IPS DF 4.7 (cell line): ENCODE results near the gene IQSEC3.
"Not testable (repeated sequence)": the region's sequence is repeated elsewhere in the genome, so short reads cannot be mapped to it uniquely, and the experiment has no call there.

Source experiments
- DNase-seq: peaks from one replicate; pipeline ENCODE4 v3.0.0-alpha.2; 2013; ENCODE audit warnings: low spot score; ENCODE audit errors: extremely low read depth

Gene IQSEC3

DNA sequence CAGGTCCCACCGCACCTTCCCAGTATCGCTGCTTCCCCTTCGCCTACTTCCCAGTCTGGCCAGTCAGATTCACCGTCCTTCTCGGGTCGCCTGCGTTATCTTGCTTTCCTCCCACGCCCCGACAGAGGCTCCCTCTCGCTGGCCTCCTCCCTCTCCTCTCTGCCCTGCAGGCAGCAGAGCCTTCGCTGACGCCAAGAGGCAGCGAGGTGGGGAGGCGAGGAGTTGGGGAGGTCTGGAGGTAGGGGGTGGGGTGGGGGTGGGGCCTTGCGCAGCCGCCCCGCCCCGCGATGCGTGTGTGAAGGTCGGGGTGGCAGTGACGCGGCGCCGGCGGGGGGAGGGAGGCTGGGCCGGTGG, at the start of gene IQSEC3:
TSS of gene IQSEC3 (plus strand) at position 340 of the 354 bp plus-strand sequence. CDS start 116 bp downstream, outside the sequence.
- not testable (repeated sequence) for DNase-seq

DNA sequence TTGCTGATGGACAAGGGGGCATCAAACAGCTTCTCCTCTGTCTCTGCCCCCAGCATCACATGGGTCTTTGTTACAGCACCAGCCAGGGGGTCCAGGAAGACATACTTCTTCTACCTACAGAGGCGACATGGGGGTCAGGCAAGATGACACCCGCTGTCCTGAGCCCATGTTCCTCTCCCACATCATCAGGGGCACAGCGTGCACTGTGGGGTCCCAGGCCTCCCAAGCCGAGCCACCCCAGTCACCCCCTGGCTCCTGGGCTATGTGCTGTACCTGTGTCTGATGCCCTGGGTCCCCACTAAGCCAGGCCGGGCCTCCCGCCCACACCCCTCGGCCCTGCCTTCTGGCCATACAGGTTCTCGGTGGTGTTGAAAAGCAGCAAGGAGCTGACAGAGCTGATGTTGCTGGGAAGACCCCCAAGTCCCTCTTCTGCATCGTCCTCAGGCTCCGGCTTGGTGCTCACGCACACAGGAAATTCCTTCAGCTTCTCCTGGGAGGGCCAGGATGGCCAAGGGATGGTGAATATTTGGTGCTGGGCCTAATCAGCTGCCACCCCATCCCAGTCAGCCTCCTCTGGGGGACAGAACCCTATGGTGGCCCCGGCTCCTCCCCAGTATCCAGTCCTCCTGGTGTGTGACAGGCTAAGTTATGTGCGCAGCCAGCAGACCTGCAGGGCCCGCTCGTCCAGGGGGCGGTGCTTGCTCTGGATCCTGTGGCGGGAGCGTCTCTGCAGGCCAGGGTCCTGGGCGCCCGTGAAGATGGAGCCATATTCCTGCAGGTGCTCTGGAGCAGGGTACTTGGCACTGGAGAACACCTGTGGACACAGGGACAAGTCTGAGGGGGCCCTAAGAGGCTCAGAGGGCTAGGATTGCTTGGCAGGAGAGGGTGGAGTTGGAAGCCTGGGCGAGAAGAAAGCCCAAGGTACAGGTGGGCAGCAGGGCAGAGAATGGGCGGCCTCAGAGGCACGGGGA, 48.9 kb upstream of the IQSEC3 start:
- not testable (repeated sequence) for DNase-seq

DNA sequence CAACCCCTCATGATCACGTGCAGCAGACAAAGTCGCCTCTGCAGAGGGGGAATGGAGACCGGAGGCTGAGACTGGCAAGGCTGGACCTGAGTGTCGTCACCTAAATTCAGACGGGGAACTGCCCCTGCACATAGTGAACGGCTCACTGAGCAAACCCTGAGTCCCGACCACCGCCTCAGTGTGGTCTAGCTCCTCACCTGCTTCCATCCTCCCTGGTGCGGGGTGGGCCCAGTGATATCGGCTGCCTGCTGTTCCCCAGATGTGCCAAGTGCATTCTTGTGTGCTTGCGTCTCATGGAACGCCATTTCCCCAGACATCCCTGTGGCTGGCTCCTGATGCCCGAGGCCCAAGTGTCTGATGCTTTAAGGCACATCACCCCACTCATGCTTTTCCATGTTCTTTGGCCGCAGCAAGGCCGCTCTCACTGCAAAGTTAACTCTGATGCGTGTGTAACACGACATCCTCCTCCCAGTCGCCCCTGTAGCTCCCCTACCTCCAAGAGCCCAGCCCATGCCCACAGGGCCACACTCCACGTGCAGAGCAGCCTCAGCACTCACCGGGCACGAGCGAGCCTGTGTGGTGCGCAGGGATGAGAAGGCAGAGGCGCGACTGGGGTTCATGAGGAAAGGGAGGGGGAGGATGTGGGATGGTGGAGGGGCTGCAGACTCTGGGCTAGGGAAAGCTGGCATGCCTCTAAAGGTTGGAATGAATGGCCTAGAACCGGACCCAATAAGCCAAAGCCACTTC, 47.6 kb upstream of the IQSEC3 start:
- not testable (repeated sequence) for DNase-seq

DNA sequence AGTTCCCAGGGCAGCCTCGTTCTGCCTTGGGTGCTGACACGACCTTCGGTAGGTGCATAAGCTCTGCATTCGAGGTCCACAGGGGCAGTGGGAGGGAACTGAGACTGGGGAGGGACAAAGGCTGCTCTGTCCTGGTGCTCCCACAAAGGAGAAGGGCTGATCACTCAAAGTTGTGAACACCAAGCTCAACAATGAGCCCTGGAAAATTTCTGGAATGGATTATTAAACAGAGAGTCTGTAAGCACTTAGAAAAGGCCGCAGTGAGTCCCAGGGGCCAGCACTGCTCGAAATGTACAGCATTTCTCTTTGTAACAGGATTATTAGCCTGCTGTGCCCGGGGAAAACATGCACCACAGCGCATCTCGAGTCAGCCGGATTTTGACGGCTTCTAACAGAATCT, 46.7 kb upstream of the IQSEC3 start:
- DNase-seq: not testable (repeated sequence)

DNA sequence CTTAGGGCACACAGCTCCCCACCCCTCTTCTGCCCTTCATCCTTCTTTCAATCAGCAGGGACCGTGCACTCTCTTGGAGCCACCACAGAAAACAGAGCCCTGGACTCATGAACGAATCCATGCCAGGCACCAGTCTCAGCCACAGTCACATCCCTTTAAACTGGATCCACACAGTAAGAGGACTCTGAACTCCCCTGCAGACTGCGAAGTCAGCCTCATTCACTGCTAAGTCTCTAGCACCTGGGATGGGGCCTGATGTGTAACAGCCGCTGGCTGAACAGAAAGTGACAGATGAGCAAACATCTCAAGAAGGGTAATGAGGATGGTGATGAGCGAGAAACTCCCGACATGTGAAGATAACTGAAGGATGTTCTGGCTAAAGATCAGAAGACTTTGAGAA, 45.8 kb upstream of the IQSEC3 start:
- no peak for DNase-seq

DNA sequence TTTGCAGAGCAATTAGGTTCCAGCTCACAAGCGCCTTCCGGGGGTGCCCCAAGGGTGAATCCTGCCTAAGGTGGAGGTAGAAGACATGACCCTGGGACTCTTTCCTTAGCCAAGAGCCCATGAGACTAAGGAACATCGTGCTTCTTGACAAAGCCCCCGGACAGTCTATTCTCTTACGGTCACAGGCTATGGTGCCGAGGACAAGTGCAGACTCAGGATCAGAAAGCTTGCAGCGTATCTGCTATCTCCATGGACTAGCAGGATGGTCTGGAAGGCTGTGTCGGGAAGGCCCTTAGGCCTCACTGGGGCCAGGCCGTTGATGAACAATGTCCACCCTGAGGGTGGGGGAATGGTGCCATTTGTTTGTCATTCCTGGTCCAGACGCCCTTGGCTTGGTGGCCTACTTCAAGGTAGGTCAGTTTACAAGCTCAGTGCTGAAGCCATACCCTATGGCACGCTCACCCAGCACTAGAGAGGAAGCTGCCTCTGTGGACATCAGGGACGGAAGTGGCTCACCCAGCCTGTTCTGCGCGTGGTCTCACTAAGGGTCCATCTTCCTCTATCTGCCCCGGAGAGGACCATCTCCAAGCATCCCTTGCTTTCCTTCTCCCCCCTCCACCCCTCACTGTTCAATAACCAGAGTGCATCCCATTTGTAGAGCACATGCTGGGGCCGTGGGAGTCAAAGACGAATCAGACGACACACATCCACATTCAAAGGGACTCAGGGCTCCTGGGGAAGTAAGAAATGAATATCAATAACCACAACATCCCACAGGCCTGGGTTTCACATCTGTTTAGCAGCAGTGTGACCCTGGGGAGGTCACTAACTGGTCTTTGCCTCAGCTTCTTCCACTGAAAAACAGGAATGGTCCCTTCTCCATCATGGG, 45.0 kb upstream of the IQSEC3 start:
- no peak for DNase-seq

DNA sequence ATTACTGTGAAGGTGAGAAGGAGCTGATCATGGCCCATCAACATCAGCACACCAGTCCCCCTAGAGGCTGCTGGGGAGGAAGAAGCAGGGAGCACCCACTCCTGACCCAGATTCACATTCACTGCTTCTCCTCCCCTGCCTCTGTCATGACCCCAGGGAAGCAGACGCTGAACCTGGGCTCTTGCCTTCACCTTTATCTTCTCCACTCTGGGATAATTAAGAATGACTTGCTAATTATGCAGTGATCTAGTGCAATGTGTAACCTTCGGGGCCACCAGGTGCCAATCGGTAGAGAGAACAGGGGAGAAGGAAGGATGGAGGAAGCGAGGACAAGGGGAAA, 44.4 kb upstream of the IQSEC3 start:
- DNase-seq: no peak

DNA sequence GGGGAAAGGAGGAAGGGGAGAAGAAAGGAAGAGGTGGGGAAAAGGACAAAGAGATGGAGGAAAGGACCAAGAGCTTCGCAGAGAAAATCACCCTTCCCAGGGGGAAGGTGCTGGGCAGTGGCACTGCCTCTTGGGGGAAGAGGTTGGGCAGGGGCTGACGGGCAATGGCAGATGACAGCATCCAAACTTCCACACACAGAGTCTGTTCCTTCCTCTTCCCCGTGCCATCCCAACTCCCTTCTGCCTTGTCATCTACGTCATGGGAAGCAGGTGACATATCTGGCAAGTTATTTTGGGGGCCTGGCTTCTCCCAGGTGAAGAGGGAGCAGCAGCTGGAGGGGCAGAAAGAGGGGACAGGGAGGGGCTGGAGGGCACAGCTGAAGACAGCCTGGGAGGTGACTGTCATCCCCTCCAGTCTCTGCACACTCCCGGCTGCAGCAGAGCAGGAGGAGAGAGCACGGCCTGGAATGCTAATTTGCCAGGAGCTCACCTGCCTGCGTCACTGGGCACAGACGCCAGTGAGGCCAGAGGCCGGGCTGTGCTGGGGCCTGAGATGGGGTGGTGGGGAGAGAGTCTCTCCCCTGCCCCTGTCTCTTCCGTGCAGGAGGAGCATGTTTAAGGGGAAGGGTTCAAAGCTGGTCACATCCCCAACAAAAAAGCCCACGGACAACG, 43.9 kb upstream of the IQSEC3 start:
- DNase-seq: no peak

DNA sequence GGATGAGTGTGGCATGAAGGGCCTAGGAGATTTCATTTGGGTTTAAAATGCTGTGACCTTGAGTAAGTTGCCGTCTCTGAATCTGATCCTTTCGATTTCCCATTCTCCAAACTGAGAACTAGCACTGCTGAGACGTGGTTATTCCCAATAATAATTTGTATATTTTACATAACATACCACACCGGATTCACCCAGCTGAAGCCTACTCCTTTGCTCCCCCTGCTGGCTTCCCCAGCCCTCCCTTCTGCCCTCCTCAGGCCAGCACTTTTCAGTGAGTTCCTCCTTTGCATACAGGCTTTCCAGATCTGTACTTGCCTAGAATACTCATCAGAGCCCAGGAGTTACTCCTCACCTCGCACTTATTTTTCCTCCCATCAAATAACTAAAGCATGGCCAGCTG, 38.7 kb upstream of the IQSEC3 start:
- not testable (repeated sequence) for DNase-seq

DNA sequence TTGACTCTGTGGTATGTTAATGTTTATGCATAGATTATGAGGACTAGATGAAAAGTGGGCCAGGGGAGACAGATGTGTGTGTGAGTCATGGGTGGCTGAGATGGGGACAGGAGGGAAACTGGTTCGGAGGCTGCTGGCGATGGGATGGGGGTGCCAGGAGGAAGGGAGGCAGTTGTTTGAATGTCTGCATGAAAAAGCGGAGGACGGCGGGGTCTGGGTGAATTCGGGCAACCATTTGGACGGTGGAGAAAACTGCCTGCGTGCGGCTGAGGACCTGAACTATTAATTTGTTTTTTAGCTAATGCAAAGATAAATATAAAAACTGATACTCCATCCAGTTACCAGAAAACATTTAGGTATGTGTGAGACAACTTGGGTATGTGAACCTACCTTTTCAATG, 27.8 kb upstream of the IQSEC3 start:
- DNase-seq: not testable (repeated sequence)

DNA sequence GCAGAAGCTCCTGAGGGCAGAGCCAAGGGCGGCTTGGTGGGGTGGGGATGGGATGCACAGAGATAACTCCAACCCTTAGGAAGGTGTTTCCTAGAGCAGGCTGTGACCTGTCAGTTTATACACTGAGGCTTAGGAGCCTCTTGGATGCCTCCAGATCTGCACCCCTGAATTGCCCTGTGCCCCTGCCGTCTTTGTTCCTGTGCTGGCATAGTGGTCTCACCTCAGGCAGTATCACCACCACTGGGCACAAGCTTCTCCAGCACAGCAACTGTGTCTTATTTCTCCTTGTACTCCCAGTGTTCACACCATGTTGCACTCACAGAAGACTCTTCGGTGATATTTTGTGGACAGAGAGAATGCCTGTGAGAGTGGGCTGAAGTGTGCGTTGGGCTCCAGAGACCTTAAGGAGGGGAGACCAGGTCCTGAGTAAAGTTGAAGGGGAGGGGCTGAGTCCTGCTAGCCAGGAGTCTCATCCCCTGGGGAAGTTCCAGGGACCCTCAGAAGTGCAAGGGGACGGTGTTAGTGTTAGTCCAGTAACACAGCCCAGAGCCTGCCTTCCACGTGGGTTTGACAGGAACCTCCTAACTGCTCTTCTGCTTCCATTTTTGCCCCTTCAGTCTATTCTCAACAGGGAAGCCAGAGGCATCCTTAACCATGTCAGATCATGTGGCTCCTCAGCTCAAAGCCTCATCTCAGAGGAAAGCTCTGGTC, 26.9 kb upstream of the IQSEC3 start:
- not testable (repeated sequence) for DNase-seq

DNA sequence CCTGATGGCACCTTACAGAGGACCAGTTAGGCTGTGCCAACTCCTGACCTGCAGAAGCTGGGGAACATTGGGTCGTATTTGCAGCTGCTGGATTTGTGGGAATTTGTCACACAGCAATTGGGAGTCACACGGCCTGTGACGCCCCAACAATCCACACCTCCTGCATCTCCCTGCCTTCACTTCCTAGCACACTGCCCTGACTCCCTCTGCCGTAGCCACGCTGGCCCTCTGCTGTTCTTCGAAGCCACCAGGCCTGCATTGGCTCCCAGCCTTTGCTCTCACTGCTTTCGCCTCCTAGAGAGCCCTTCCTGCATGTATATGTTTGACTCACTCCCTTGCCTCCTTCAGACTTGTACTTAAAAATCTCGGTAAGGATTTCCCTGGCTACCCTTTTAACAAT, 22.2 kb upstream of the IQSEC3 start:
- not testable (repeated sequence) for DNase-seq

DNA sequence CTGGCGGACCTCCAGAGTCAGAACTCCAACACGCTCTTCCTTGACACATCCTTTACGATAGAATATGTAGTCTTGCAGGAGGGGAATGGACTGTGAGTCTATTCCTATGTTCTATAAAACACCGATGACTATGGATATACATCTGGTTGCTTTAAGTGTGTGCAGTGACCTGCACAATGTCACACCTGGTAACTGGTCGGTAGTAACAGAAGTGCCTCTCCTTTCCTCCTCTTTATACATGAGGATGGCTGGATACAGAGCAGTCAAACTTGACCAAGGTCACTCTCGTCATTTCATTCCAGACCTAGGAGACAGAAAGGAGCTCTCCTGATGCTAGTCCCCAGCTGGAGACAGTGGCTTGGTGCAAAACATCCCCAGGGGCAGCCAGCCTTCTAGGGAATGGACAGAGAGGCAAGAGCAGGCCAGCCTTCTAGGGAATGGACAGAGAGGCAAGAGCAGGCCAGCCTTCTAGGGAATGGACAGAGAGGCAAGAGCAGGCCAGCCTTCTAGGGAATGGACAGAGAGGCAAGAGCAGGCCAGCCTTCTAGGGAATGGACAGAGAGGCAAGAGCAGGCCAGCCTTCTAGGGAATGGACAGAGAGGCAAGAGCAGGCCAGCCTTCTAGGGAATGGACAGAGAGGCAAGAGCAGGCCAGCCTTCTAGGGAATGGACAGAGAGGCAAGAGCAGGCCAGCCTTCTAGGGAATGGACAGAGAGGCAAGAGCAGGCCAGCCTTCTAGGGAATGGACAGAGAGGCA, 21.2 kb upstream of the IQSEC3 start:
- not testable (repeated sequence) for DNase-seq

DNA sequence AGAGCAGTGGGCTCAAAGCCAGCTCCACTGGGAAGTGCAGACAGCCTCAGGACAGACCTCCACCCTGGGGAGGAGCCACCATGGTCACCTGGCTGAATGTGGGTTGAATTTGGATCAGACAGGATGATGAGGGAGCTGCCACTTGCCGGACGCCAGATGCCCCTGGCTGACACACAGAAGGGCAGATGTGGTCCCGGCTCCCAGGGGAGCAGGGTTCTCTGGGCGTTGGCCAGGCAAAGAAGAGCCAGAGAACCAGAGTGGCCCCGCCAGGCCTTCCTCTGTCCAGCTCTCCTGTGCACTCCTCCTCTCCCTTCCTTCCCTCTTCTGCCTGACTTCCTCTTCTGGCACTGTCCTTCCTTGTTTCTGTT, 20.6 kb upstream of the IQSEC3 start:
- DNase-seq: not testable (repeated sequence)

DNA sequence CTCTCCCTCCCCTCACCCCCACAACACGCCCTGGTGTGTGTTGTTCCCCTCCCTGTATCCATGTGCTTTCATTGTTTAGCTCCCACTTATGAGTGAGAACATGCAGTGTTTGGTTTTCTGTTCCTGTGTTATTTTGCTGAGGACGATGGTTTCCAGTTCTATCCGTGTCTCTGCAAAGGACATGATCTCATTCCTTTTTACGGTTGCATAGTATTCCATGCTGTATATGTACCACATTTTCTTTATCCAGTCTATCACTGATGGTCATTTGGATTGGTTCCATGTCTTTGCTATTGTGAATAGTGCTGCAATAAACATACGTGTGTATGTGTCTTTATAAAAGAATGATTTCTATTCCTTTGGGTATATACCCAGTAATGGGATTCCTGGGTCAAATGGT, 20.0 kb upstream of the IQSEC3 start:
- not testable (repeated sequence) for DNase-seq

DNA sequence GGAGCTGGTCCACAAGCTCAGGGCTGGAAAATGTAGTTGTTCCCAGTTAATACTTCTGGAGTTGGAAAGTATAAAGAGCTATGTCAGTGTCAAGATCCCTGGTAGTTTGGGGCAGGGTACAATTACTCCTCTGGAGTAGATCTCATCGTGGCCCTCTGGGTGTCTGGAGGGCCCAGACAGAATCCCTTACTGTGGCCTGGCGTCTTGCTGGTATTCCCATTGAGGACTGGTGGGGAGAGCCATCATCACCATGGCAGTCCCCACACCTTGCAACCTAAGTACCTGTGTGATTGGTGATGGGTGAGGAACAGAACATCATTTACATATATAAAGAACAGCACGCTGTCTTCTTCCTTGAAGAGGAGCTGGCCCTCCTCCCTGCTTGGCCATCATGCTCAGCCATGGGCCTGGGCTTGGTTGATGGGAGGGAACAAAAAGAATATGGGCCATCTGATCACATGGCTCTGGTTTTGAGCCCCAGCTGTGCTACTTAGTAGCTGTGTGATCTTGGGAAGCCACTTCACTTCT, 18.8 kb upstream of the IQSEC3 start:
- not testable (repeated sequence) for DNase-seq

DNA sequence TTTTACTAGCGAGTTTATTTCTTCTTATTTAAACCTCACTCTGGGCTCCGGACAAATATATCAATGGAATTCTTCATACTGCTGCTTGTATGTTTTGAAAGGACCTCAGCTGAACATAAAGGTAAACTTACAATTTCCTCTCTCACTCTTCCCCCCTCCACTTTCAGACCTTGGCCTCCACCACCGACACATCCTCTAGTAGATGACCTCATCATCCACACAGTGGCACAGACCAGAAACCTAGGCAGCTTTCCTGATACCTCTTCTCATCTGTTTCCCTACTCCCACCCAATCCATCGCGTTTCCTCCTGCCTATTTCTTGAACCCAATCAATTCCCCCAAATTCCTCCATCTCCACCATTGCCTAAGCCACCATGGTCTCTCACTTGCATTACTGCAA, 17.4 kb upstream of the IQSEC3 start:
- DNase-seq: not testable (repeated sequence)

DNA sequence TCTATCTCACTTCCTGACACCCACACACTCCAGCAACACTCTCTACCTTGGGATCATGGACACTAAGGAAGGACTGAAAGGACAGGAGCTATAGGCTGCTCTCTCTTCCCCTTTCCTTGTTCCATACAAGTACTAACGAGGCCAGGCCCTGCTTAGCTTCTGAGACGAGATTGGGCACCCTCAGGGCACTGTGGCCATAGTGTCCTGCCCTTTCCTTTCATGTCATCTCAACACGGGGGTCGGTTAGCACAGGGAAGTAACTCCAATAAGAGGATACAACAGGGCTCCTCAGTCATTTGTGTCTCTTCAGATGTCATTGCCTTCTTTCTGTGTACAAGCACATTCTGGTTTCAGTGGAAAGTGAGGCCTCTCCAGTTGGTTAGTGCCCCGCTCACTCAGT, 15.5 kb upstream of the IQSEC3 start:
- DNase-seq: not testable (repeated sequence)

DNA sequence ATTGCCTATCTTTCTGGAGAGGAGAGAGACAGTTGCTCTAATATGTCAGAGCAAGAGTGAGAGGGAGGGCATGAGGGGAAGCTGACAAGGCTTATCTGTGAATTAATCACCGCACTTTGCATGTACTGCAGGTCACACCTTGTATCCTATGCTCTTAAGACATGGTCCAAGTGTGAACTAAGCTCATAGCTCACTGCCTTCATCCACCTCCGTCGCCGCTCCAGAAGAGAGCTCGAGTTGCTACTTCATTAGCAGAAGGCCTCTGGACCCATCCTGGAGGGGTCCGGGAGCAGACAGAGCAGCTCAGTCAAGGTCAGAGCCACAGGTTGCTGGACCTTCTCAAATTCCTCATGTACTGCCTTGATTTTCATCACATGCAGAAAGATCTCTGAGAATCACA, 14.6 kb upstream of the IQSEC3 start:
- DNase-seq: not testable (repeated sequence)
